H1 (cell line): ENCODE measurements around the gene CAMK2D.

Source experiments
- CBX8 ChIP-seq: fragments of 300-800, 300-1000 bp; sonication (generic); IDR thresholded peaks from 2 replicates; pipeline ENCODE4 v1.7.1; 2016; ENCODE audit warnings: low read depth, low read length, borderline replicate concordance
- EZH2 ChIP-seq: fragments of 200-600 bp; sonication (generic); IDR thresholded peaks from 2 replicates; pipeline ENCODE4 v1.7.1; 2012; ENCODE audit warnings: low read depth, mild to moderate bottlenecking, moderate library complexity, low read length, inconsistent platforms; ENCODE audit not compliant: severe bottlenecking
- JUND ChIP-seq: IDR thresholded peaks from 2 replicates; pipeline ENCODE4 v1.6.1; 2011; ENCODE audit warnings: mild to moderate bottlenecking, improper control_type of control experiment, low read length
- POLR2A ChIP-seq, 2 experiments: IDR thresholded peaks; 1 replicate in 1 of 2; 2 replicates in 1 of 2; pipeline ENCODE4 v1.6.1; 2011; ENCODE audit warnings: low read depth in 2 of 2, low read length in 2 of 2, mild to moderate bottlenecking in 2 of 2; ENCODE audit errors: control extremely low read depth in 1 of 2
- POLR2AphosphoS5 ChIP-seq: IDR thresholded peaks from 2 replicates; pipeline ENCODE4 v1.6.1; 2011; ENCODE audit warnings: low read depth, low read length
- RBBP5 ChIP-seq: IDR thresholded peaks from 2 replicates; pipeline ENCODE4 v1.7.1; 2012; ENCODE audit warnings: low read depth, mild to moderate bottlenecking, inconsistent platforms, low read length, moderate library complexity, borderline replicate concordance
- SP1 ChIP-seq: IDR thresholded peaks from 2 replicates; pipeline ENCODE4 v1.6.1; 2011; ENCODE audit warnings: low read depth, low read length
- TBP ChIP-seq: IDR thresholded peaks from 2 replicates; pipeline ENCODE4 v1.6.1; 2011; ENCODE audit warnings: low read depth, low read length, improper control_type of control experiment
- TCF12 ChIP-seq: IDR thresholded peaks from 2 replicates; pipeline ENCODE4 v1.6.1; 2011; ENCODE audit warnings: low read depth, mild to moderate bottlenecking, low read length
- ZNF274 ChIP-seq: IDR thresholded peaks from 2 replicates; pipeline ENCODE4 v1.7.0; 2012; ENCODE audit warnings: low read length, borderline replicate concordance; ENCODE audit errors: extremely low read depth
- TF ChIP-seq, protein P1 (sequence below), 3 experiments: IDR thresholded peaks; 1 replicate in 2 of 3; 2 replicates in 1 of 3; pipeline versions ENCODE4 v1.5.1 to v1.6.1; 2011; ENCODE audit warnings: low read length in 3 of 3, mild to moderate bottlenecking in 3 of 3, inconsistent platforms in 2 of 3, low read depth in 1 of 3, moderate library complexity in 1 of 3; ENCODE audit not compliant: insufficient read depth in 1 of 3; ENCODE audit errors: control extremely low read depth in 1 of 3
- TF ChIP-seq, protein P2 (sequence below): IDR thresholded peaks from 2 replicates; pipeline ENCODE4 v1.6.1; 2012; ENCODE audit warnings: inconsistent platforms
- TF ChIP-seq, protein P3 (sequence below): IDR thresholded peaks from 2 replicates; pipeline ENCODE4 v1.6.1; 2011; ENCODE audit warnings: low read length, improper control_type of control experiment

DNA sequence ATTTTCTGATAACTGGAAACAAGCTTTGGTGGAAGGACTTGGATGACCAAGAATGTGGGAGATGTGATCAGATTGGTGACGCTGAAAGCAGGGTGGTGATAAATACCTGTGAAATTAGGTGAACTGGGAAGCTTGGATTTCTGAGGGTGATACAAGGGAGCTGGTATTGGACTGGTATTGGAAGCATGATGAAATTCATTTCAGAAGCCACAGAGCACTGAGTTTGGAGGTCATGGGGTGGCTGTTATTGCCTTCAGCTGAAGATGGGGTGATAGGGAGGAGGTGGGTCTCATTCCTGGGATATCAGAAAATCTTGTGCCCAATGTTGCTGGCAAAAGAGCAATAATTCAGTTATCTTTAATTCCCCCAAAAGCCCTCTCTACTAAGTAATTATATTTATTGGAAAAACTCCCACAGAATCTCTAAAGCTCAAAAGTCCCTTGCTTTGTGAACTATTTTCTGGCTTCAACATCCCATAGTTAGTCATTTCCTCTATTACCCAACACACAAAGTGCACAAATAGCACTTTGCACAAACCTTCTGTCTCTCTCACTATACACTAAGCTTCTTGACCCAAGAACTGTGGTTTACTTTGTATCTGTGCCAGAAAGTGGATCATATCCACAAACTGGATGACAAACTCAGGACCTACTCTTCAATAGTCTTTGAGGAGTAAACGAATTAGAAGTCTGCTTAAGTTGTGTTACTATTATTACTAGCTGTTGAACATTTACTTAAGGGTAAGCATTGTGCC lies 23.1 kb upstream of the CAMK2D start:
- TF ChIP-seq, protein P1, sequence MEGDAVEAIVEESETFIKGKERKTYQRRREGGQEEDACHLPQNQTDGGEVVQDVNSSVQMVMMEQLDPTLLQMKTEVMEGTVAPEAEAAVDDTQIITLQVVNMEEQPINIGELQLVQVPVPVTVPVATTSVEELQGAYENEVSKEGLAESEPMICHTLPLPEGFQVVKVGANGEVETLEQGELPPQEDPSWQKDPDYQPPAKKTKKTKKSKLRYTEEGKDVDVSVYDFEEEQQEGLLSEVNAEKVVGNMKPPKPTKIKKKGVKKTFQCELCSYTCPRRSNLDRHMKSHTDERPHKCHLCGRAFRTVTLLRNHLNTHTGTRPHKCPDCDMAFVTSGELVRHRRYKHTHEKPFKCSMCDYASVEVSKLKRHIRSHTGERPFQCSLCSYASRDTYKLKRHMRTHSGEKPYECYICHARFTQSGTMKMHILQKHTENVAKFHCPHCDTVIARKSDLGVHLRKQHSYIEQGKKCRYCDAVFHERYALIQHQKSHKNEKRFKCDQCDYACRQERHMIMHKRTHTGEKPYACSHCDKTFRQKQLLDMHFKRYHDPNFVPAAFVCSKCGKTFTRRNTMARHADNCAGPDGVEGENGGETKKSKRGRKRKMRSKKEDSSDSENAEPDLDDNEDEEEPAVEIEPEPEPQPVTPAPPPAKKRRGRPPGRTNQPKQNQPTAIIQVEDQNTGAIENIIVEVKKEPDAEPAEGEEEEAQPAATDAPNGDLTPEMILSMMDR (IDR thresholded peaks at IDR 0.05; ENCODE audit: control extremely low read depth in 1 of 3, insufficient read depth in 1 of 3, low read depth in 1 of 3, low read length in 3 of 3), result no peak
- TF ChIP-seq CBX8 (no peak), POLR2A (IDR thresholded peaks at IDR 0.05; ENCODE audit: control extremely low read depth in 1 of 2, low read depth in 2 of 2, low read length in 2 of 2) (no peak), SP1 (no peak), TBP (no peak), TCF12 (no peak), ZNF274 (no peak), POLR2AphosphoS5 (no peak), EZH2 (no peak), RBBP5 (no peak), JUND (no peak)
- TF ChIP-seq, protein P2, sequence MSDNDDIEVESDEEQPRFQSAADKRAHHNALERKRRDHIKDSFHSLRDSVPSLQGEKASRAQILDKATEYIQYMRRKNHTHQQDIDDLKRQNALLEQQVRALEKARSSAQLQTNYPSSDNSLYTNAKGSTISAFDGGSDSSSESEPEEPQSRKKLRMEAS, result no peak
- TF ChIP-seq, protein P3, sequence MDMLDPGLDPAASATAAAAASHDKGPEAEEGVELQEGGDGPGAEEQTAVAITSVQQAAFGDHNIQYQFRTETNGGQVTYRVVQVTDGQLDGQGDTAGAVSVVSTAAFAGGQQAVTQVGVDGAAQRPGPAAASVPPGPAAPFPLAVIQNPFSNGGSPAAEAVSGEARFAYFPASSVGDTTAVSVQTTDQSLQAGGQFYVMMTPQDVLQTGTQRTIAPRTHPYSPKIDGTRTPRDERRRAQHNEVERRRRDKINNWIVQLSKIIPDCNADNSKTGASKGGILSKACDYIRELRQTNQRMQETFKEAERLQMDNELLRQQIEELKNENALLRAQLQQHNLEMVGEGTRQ, result no peak
